SK-N-SH (cell line): ENCODE results near the gene PILRB. TPM values are rescaled to one million over a fixed set of nuclear protein-coding genes. Genes with fewer than 3 reads are reported as not detected.

Source experiments
- CTCF ChIA-PET: fragments of 300-600, 350-600 bp; formaldehyde crosslinking; extraction: SDS; loops from one replicate; lab custom pipeline; 2021; lab: Yijun Ruan, JAX
- POLR2A ChIA-PET: fragments of 350-600 bp; sonication (Branson Sonifier 250); formaldehyde crosslinking; extraction: SDS; loops from one replicate; lab custom pipeline; 2020; ENCODE audit warnings: antibody characterized with exemption, inconsistent platforms; lab: Yijun Ruan, JAX
- DNase-seq: peaks from one replicate; pipeline ENCODE4 v3.0.0; 2012
- H2AFZ ChIP-seq: fragments of 200-600 bp; sonication (generic); 2 replicates; pipeline ENCODE4 v1.8.1; 2016; ENCODE audit warnings: antibody characterized with exemption, mild to moderate bottlenecking, low read depth
- H3F3A ChIP-seq: fragments of 200-600 bp; sonication (generic); replicated peaks from 2 replicates; pipeline ENCODE3; 2016; ENCODE audit warnings: antibody characterized with exemption, mild to moderate bottlenecking; ENCODE audit not compliant: insufficient read depth
- H3K27ac ChIP-seq, 2 experiments: fragments of 200-500 bp in 1 of 2; fragments of 200-600 bp in 1 of 2; sonication (Bioruptor generic) in 1 of 2; sonication (generic), shearing (Covaris generic) in 1 of 2; 2 replicates each; pipeline versions ENCODE4 v1.5.1 to v1.6.1; 2014 to 2016; ENCODE audit warnings: low read depth in 2 of 2, inconsistent platforms in 1 of 2, low read length in 1 of 2, mild to moderate bottlenecking in 1 of 2, mixed read lengths in 1 of 2
- H3K27me3 ChIP-seq: fragments of 200-600 bp; sonication (generic), shearing (Covaris generic); 2 replicates; pipeline ENCODE4 v1.6.1; 2016; ENCODE audit warnings: mixed run types; ENCODE audit not compliant: insufficient read depth
- H3K36me3 ChIP-seq, 2 experiments: fragments of 200-500 bp in 1 of 2; fragments of 200-600 bp in 1 of 2; sonication (Bioruptor generic) in 1 of 2; sonication (generic) in 1 of 2; replicated peaks in 1 of 2; 2 replicates each; pipeline versions ENCODE3 to v1.5.1; 2014 to 2016; ENCODE audit warnings: low read length in 1 of 2, mild to moderate bottlenecking in 1 of 2; ENCODE audit not compliant: insufficient read depth in 2 of 2, control insufficient read depth in 1 of 2
- H3K4me1 ChIP-seq, 2 experiments: fragments of 200-500 bp in 1 of 2; fragments of 200-600 bp in 1 of 2; sonication (Bioruptor generic) in 1 of 2; sonication (generic), shearing (Covaris generic) in 1 of 2; 2 replicates each; pipeline versions ENCODE4 v1.5.1 to v1.6.1; 2014 to 2016; ENCODE audit warnings: low read depth in 1 of 2, low read length in 1 of 2, mixed run types in 1 of 2; ENCODE audit not compliant: insufficient read depth in 2 of 2, control insufficient read depth in 1 of 2
- H3K4me2 ChIP-seq: fragments of 200-600 bp; sonication (generic), shearing (Covaris generic); 2 replicates; pipeline ENCODE4 v1.6.1; 2017; ENCODE audit warnings: mixed run types
- H3K4me3 ChIP-seq, 2 experiments: fragments of 200-500 bp in 1 of 2; fragments of 200-600 bp in 1 of 2; sonication (Bioruptor generic) in 1 of 2; sonication (generic), shearing (Covaris generic) in 1 of 2; 2 replicates each; pipeline versions ENCODE4 v1.5.1 to v1.8.1; 2014 to 2016; ENCODE audit warnings: low read depth in 2 of 2, inconsistent platforms in 1 of 2, low read length in 1 of 2, mild to moderate bottlenecking in 1 of 2, mixed read lengths in 1 of 2, moderate library complexity in 1 of 2
- H3K79me2 ChIP-seq: fragments of 200-600 bp; sonication (generic); 2 replicates; pipeline ENCODE4 v1.8.1; 2017; ENCODE audit warnings: mild to moderate bottlenecking; ENCODE audit not compliant: insufficient read depth
- H3K9ac ChIP-seq: fragments of 200-600 bp; sonication (generic); 2 replicates; pipeline ENCODE4 v1.6.1; 2017; ENCODE audit warnings: mixed run types
- H3K9me2 ChIP-seq: fragments of 200-600 bp; sonication (generic); 2 replicates; pipeline ENCODE4 v1.6.1; 2017; ENCODE audit warnings: mixed run types
- H3K9me3 ChIP-seq: fragments of 200-600 bp; sonication (generic); 2 replicates; pipeline ENCODE4 v1.6.1; 2017; ENCODE audit warnings: mixed run types, mild to moderate bottlenecking, moderate library complexity
- H4K20me1 ChIP-seq: fragments of 200-600 bp; sonication (generic); 2 replicates; pipeline ENCODE4 v1.6.1; 2017; ENCODE audit warnings: mild to moderate bottlenecking, mixed run types; ENCODE audit not compliant: insufficient read depth
- CHD2 ChIP-seq: fragments of 150-350 bp; IDR thresholded peaks from 2 replicates; pipeline ENCODE4 v1.6.1; 2018; ENCODE audit warnings: low read length; ENCODE audit not compliant: partially characterized antibody
- FOSL2 ChIP-seq: IDR thresholded peaks from 2 replicates; pipeline ENCODE4 v1.4.0; 2012; ENCODE audit warnings: low read depth, mild to moderate bottlenecking, moderate library complexity, borderline replicate concordance
- FOXM1 ChIP-seq: IDR thresholded peaks from 2 replicates; pipeline ENCODE4 v1.4.0; 2012; ENCODE audit warnings: low read depth, mild to moderate bottlenecking
- IRF3 ChIP-seq: fragments of 150-350 bp; IDR thresholded peaks from 2 replicates; pipeline ENCODE4 v1.6.1; 2016; ENCODE audit warnings: mild to moderate bottlenecking, low read depth, low read length
- RAD21 ChIP-seq: IDR thresholded peaks from 2 replicates; pipeline ENCODE4 v1.6.1; 2012; ENCODE audit warnings: mild to moderate bottlenecking, low read length
- REST ChIP-seq: IDR thresholded peaks from 2 replicates; pipeline ENCODE4 v1.6.1; 2012; ENCODE audit warnings: mild to moderate bottlenecking, low read depth, low read length, moderate library complexity
- RFX5 ChIP-seq: IDR thresholded peaks from 2 replicates; pipeline ENCODE4 v1.6.1; 2012; ENCODE audit warnings: mild to moderate bottlenecking, improper control_type of control experiment, low read length
- SMC3 ChIP-seq: IDR thresholded peaks from 2 replicates; pipeline ENCODE4 v1.6.1; 2012; ENCODE audit warnings: low read depth, low read length, improper control_type of control experiment
- TCF12 ChIP-seq: IDR thresholded peaks from 2 replicates; pipeline ENCODE4 v1.4.0; 2012
- USF2 ChIP-seq: fragments of 150-350 bp; IDR thresholded peaks from 2 replicates; pipeline ENCODE4 v1.6.1; 2017; ENCODE audit warnings: antibody characterized with exemption, low read length, low read depth, borderline replicate concordance
- YY1 ChIP-seq: IDR thresholded peaks from 2 replicates; pipeline ENCODE4 v1.4.0; 2012; ENCODE audit warnings: low read depth, mild to moderate bottlenecking
- WGBS: methylation state at CpG from one replicate; pipeline ENCODE4 v1.1.6; 2017; ENCODE audit warnings: low lambda C conversion rate; 5-methylcytosine and 5-hydroxymethylcytosine counted together
- polyA plus RNA-seq, 3 experiments: library from polyadenylated mRNA; depleted of rRNA; stranded (reverse); fragments of >200 nt; gene quantifications; 2 replicates each; pipeline ENCODE4 v1.2.3, GENCODE V29; 2012
- TF ChIP-seq, protein P1 (sequence below): fragments of 200-600 bp; sonication (generic); IDR thresholded peaks from 2 replicates; pipeline ENCODE4 v1.6.1; 2017; ENCODE audit warnings: antibody characterized with exemption, mild to moderate bottlenecking, moderate library complexity

PILRB gene
- polyA plus RNA-seq, 1 of the 3 experiments (the other 2 are of a cell fraction) = 55.4 TPM

- no peaks in the 10 kb centered on the region for H3K9me3 ChIP-seq
- no peak overlapping the region for H3K4me2 ChIP-seq
- no peaks in the 10 kb centered on the region for H3F3A ChIP-seq
- H2AFZ ChIP-seq = no peak overlapping the region
- H3K27me3 ChIP-seq = no peaks in the 10 kb centered on the region
- no peaks in the 10 kb centered on the region for H4K20me1 ChIP-seq
- WGBS = 53% methylated on average over 6 of the region's 6 CpGs
- CTCF ChIA-PET = interaction anchor here (0.7 to 4.5 kb wide), 27 partner anchors 9 to 445 kb away, joined by 3 to 68 read pairs (median 9); partner anchors contain the start of genes GAL3ST4, MEPCE, PILRA and SLC12A9
- TF ChIP-seq RFX5 (no peak), FOXM1 (no peak), YY1 (no peak), USF2 (no peak), CHD2 (no peak), TCF12 (no peak), REST (no peak)
- TF ChIP-seq, all 33 proteins: peak for 0
- H3K36me3 ChIP-seq = no peaks in the 10 kb centered on the region
- DNase-seq = no peak
- H3K79me2 ChIP-seq = no peaks in the 10 kb centered on the region
- no peak overlapping the region for H3K9ac ChIP-seq
- no peaks in the 10 kb centered on the region for H3K9me2 ChIP-seq
- POLR2A ChIA-PET = interaction anchor here (1.6 kb wide), 1 partner anchor 22 kb away, joined by 6 read pairs; the partner anchor contains the start of gene ZCWPW1
- H3K4me1 ChIP-seq = peaks cover 0 to 4% of the 10 kb centered on the region in 2 experiments; a peak in 1 of 4 replicates
- no peak overlapping the region for H3K4me3 ChIP-seq
- no peak overlapping the region for H3K27ac ChIP-seq
Measured at GRCh38 chr7:100406767-100407166, 48.9 kb downstream of the PILRB start.

- Histone ChIP-seq H3K79me2 (no peaks in the 10 kb centered on the region), H3F3A (no peaks in the 10 kb centered on the region), H3K27ac (no peak overlapping the region), H3K9ac (no peak overlapping the region), H3K9me3 (no peaks in the 10 kb centered on the region), H3K4me3 (no peak overlapping the region), H3K4me1 (no peaks in the 10 kb centered on the region), H3K9me2 (no peaks in the 10 kb centered on the region), H3K27me3 (no peaks in the 10 kb centered on the region), H3K36me3 (no peaks in the 10 kb centered on the region), H3K4me2 (no peak overlapping the region), H4K20me1 (no peaks in the 10 kb centered on the region), H2AFZ (no peak overlapping the region)
- CTCF ChIA-PET = interaction anchor here (0.6 to 4.5 kb wide), 36 partner anchors 8 to 445 kb away, joined by 3 to 68 read pairs (median 6); partner anchors contain the start of genes GAL3ST4, MEPCE, PILRA and SLC12A9
- TF ChIP-seq, protein P1, sequence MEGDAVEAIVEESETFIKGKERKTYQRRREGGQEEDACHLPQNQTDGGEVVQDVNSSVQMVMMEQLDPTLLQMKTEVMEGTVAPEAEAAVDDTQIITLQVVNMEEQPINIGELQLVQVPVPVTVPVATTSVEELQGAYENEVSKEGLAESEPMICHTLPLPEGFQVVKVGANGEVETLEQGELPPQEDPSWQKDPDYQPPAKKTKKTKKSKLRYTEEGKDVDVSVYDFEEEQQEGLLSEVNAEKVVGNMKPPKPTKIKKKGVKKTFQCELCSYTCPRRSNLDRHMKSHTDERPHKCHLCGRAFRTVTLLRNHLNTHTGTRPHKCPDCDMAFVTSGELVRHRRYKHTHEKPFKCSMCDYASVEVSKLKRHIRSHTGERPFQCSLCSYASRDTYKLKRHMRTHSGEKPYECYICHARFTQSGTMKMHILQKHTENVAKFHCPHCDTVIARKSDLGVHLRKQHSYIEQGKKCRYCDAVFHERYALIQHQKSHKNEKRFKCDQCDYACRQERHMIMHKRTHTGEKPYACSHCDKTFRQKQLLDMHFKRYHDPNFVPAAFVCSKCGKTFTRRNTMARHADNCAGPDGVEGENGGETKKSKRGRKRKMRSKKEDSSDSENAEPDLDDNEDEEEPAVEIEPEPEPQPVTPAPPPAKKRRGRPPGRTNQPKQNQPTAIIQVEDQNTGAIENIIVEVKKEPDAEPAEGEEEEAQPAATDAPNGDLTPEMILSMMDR = peak; percentile 90
- TF ChIP-seq FOXM1 = no peak
- TF ChIP-seq IRF3 = no peak
- peak; percentile 81 for TF ChIP-seq RAD21
- TF ChIP-seq SMC3 = peak; percentile 70
- no peak for TF ChIP-seq YY1
- TF ChIP-seq FOSL2 = peak; percentile 49; the same call in 1 of the 2 replicates
- peak; percentile 75 for DNase-seq
- POLR2A ChIA-PET = interaction anchor here (1.6 kb wide), 1 partner anchor 21 kb away, joined by 6 read pairs; the partner anchor contains the start of gene ZCWPW1
- 42% methylated on average over 12 of the region's 12 CpGs for WGBS
Measured at GRCh38 chr7:100407285-100408180, 49.6 kb downstream of the PILRB start.
